Right kidney (tissue), 1 donor: ENCODE data around the gene CLRN1.
A peak's percentile ranks its signal among the peaks of the same experiment; 100 is the strongest.

ENCODE experiments used
- DNase-seq: peaks from one replicate; pipeline ENCODE4 v3.0.0-alpha.2; 2016

Gene CLRN1

DNA sequence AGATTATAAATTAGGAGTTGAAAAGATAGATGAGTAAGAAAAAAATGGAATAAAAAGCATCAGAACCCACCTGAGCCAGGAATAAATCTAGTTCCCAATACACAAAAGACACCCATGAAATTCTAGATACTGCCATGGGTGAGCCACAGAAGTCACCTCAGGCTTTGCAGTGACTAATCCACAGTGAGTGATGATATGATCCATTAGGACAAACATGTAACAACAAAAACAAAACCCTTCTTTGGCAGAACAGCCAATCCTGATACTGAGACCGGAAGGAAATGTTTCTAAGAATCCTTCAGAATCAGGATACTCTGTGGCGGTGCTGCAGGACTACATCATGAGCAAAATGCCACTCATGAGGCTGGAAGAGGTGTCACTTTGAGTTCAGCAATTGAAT, 52.3 kb downstream of the CLRN1 start:
- DNase-seq = no peak

DNA sequence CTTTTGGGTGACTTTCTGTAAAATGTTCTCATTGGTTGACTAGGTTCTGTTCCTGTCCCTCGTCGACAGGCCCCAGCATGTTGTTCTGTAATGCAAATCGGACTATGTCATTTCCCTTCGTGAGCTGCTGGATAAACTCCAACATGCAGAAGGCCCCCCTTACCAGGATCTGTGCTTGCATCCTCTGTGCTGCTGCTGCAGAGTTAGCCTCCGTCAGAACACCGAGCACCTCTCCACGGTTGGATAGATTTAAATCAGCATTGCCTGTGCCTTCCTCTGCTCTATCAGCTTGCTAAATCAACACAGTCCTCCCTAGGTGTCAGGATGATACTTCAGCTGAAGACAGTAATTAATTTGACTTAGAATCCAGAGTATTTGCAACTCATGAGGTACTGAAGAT, 54.6 kb downstream of the CLRN1 start:
- no peak for DNase-seq

- DNase-seq = no peak
Measured at GRCh38 chr3:150913133-150913922, 59.2 kb downstream of the CLRN1 start.

DNA sequence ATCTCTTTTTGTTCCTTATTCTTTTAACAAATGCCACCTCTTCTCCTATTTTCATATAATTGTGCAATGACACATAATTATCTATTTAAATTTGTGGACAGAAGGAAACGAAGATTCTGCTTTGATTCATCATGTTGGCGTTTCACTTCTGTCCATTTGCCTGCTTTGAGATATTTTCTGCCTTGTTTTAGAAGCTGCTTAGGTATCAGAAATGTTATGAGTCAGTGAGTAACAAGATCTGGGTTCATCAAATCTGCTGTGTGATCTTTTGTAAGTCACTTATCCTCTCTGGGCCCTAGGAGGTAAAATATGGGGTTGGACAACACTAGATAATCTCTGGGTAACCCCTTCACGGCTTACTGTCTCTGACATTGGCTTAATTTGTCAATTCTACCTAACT, 60.0 kb downstream of the CLRN1 start:
- no peak for DNase-seq

DNA sequence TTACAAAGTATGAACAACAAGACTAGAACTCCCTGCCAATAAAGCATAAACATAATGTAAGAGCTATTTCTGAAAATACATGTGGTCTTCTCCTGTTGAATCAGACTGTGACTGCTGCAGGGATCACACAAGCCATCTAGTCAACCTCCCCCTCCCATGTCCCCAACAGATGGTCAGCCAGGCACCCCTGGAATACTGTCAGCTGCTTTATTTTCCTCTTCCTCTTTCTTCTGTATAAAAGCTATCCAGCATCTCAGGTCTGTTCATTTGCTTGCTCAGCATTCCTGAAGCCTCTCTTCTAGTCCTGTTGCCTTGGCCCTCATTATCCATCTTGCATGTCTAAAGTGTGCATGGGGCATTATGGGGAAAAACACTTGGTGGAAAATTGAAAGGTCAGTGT, 60.8 kb downstream of the CLRN1 start:
- DNase-seq = no peak

DNA sequence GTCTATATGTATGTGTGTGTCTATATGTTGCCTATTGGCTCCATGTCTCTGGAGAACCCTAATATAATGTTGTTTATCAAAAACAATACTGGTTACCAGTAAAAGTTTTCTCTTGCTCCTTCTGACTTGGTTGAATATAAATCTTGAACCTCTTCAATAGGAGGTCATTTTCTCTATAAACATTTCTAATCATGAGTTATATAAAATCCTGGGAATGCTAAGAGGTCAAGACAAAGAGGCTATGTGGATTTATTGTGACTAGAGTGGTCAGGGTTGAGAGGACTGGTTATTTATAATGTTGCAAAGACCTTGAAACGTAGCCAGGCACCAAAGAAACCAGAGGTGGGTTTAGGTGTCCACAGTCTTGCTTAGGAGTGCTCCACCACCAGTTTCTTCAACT, 66.1 kb downstream of the CLRN1 start:
- DNase-seq = peak; percentile 45

DNA sequence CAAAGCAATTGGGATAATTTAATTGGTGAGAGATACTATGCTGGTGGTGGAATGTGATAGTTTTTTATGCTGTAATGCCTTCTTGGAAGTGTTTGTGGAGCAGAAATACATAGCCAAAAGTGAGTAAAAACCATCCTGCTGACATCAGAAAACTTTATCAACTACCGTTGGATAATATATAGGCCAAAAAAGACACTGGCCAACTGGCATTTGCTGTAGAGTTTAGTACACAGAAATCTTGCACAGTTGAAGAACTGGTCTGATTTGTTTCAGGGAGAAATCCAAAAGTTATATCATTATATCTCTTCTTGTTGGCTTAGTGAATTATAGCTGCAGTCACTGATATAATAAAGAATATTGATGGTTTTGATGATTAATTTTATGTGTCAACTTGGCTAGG, 66.8 kb downstream of the CLRN1 start:
- no peak for DNase-seq

- no peak for DNase-seq
Measured at GRCh38 chr3:150905339-150905738, 67.2 kb downstream of the CLRN1 start, which contains the start of gene MINDY4B. TSS of gene MINDY4B (minus strand) at chr3:150905439. CDS start at chr3:150905439, 0 bp downstream.

GRCh38 chr3:150902988-150903387, 69.5 kb downstream of the CLRN1 start:
- no peak for DNase-seq

- DNase-seq = no peak
Measured at GRCh38 chr3:150901793-150902192, 70.7 kb downstream of the CLRN1 start.

DNA sequence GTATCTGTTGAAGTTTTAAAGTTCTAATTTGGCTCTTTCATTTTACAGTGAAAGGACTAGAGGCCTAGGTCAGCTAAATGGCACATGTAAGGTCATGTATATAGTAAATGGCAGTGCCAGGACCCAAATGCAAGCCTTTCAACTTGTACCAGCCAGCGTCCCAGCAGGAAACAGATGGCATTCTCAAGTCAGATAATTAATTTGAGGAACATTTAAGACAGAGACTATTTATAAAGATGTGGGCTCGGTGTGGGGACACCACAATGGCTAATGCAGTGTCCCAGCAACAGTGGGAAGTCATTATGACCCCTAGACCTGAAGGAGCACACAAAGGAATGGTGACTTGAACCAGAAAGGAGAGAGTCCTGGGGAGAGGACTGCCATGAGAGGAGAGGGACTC, 73.4 kb downstream of the CLRN1 start:
- no peak for DNase-seq

GRCh38 chr3:150898046-150898754, 74.3 kb downstream of the CLRN1 start:
- DNase-seq = no peak

- no peak for DNase-seq
Measured at GRCh38 chr3:150897592-150897991, 74.9 kb downstream of the CLRN1 start.

DNA sequence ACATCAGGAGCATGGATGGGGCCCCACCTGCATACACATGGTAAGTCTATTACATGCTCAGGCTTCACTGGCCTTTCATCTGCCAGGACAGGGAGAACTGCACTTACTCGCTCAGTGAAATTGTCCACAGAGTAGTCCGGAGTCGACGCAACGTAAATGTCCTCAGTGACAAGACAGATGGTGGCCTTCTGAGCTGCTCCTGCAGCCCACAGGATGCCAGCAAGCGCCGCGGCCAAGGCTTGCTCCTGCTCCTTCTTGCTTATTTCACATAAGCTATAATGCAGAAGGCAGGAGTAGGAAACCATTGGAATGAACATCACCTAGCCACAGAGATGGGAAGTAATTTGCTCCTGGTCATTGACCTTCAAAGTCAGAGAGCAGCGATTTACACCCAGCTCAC, 81.7 kb downstream of the CLRN1 start:
- DNase-seq = no peak

DNA sequence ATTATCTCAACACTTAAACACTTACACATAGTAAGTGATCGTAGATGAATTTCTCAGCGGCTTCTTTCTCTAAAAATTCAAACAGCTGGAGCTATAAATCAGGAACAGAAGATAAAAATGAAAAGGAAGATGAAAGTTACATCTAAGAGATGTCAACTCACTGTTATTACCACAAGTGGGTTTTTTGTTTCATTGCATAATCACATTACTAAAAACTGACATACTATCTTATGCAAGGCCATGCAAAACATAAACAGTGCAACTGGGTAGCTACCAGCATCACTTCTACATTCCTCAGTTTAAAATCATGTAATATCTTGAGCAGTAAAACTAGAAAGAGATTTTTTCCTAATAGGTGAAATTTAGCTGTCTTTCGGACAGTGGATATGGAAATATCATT, 82.2 kb downstream of the CLRN1 start:
- DNase-seq = no peak

DNA sequence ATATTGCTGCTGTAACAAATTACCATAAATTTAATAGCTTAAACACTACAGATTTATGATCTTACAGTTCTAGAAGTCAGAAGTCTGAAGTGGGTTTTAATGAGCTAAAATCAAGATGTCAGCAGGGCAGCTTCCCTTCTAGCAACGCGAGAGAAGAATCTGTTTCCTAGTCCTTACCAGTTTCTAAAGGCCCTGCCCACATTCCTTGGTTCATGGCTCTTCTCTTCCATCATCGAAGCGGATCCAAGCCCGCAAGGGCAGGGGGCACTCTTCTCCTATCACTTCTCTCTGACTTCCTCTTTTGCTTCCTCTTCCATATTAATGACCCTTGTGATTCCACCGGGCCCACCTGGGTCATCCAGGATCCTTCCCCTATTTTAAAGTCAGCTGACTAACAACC, 83.4 kb downstream of the CLRN1 start:
- DNase-seq = no peak

DNA sequence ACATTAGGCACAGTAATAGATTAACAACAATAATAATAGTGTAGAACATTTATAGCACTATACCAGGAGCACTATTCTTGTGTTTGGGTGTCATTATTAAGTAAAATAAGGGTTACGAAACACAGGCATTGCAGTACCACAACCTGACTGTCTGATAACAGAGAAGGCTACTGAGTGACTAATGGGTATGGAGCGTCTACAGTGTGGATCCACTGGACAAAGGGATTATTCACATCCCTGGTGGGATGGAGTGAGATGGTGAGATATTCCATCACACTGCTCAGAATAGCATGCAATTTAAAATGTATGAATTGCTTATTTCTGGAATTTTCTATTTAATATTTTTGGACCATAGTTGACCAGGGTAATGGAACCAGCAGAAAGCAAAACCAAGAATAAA, 85.5 kb downstream of the CLRN1 start:
- no peak for DNase-seq

- no peak for DNase-seq
Measured at GRCh38 chr3:150885535-150885934, 87.0 kb downstream of the CLRN1 start.

DNA sequence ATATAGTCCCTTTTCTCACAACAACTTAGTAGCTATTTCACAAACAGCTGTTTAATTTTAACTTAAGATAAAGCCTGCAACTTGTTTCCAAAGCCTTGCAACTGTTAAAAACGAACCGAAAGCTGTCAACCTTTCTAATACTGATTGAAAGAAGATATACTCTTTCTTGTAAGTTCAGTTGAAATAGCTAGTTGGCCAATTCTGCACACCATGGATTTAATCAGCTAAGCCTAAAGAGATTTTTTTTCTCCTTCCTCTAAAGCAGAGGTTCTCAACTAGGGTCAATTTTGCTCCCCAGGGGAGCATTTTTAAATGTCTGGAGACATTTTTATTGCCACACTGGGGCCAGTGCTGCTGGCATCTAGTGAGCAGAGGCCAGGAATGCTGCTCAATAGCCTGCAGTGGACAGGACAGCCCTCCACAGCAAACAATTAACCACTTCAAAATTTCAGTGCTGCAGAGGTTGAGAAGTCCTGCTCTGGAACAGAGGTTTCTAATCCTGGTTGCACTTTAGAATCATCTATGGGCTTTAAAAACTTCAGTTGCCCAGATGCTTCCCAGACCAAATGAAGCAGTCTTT, 93.4 kb downstream of the CLRN1 start:
- peak; percentile 21 for DNase-seq

- DNase-seq = no peak
Measured at GRCh38 chr3:150878290-150878689, 94.2 kb downstream of the CLRN1 start.

DNA sequence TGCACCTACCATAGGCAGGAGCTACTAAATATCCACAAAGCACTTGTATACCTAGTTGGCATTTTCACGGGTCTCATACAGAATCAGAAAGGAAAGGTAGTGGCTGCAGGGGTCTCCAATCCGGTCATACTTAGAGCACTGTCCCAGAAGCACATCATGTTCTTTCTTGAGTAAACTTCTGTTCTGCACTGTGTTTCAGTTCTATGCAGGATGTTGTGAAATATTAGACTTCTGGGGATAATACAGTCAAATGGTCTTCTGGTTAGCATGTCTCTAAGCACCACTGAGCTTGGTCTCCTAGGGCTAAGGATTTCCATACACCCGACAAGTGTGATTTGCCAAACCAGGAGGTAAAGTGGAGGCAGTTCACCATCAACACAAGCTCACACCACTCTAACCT, 95.2 kb downstream of the CLRN1 start:
- no peak for DNase-seq

GRCh38 chr3:150876611-150877265, 95.8 kb downstream of the CLRN1 start:
- no peak for DNase-seq
